ENCODE measurements around the gene SRSF4. TPM values are rescaled to one million over a fixed set of nuclear protein-coding genes. Genes with fewer than 3 reads are reported as not detected.

The SRSF4 gene
- total and polyA plus RNA-seq, 2 donors (not counting 3 experiments of a cell fraction or from before 2014, with no cell fraction given): 45.6 to 108 TPM

DNA sequence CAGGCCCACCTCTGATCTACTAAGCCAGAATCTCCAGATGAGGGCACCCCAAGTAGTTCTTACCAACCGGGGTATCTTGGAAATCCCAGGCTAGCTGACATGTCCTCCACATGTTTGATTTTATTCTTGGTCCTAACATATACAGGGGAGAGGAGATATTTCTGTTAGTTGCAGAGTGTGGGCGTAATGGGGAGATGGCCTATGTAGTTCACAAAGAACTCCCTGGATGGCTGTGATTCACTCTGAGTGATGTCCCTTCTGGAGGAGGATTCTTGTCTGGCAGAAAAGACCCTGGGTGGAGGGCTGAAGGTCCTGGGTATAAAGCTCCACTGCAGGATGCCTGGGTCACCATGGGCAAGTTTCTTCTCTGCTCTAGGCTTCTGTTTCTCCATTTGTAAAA is 35.9 kb upstream of the SRSF4 start:
- Histone ChIP-seq H3K9me1 (replicated peaks; ENCODE audit: control insufficient read depth, extremely low read depth, insufficient read depth, low read length) (no peaks in the 10 kb centered on the region), H4K20me1 (replicated peaks; ENCODE audit: control insufficient read depth, extremely low read depth, insufficient read depth, low read length) (no peaks in the 10 kb centered on the region), H2AFZ (ENCODE audit: low read depth, low read length) (no peak overlapping the region), H3K4me2 (ENCODE audit: insufficient read depth, low read length) (no peak overlapping the region), H3K27ac (ENCODE audit: insufficient read depth, low read depth, low read length) (no peak overlapping the region), H3K36me3 (ENCODE audit: control insufficient read depth in 2 of 2, extremely low read depth in 1 of 2, insufficient read depth in 2 of 2, low read length in 2 of 2) (peaks cover 0 to 6% of the 10 kb centered on the region in 2 experiments), H3K9me3 (replicated peaks; ENCODE audit: control insufficient read depth, insufficient read depth, low read length) (no peaks in the 10 kb centered on the region), H3K27me3 (ENCODE audit: control insufficient read depth in 2 of 2, insufficient read depth in 2 of 2, low read length in 2 of 2) (no peaks in the 10 kb centered on the region), H3K9ac (replicated peaks; ENCODE audit: extremely low read depth, insufficient read depth, low read length) (no peak overlapping the region), H3K79me2 (ENCODE audit: control insufficient read depth, insufficient read depth, low read length) (no peaks in the 10 kb centered on the region), H3K4me3 (replicated peaks in 1 of 3; ENCODE audit: insufficient read depth in 1 of 3, low read depth in 1 of 3, low read length in 3 of 3) (no peak overlapping the region), H3K4me1 (ENCODE audit: control insufficient read depth, extremely low read depth, insufficient read depth, low read length) (no peaks in the 10 kb centered on the region)
- CTCF ChIA-PET: interaction anchor here (1.0 to 1.6 kb wide), 3 partner anchors 15 to 1694 kb away, joined by 3 to 6 read pairs (median 3); no protein-coding TSS in a partner anchor
- POLR2A ChIA-PET: no interaction called here
- dilution Hi-C loops (cut with MboI; ENCODE audit: extremely low pct_ligation_motif_present, low sequenced_read_pairs) (no loop called here), intact Hi-C loops (cut with micrococcal nuclease) (no loop called here)
- DNase-seq (ENCODE audit: low read depth, low spot score) (no peak), FAIRE-seq (no peak)
- TF ChIP-seq MYC (IDR thresholded peaks at IDR 0.05; ENCODE audit: low read depth, low read length) (no peak), EZH2 (IDR thresholded peaks at IDR 0.05; ENCODE audit: borderline replicate concordance, low read depth, low read length, severe bottlenecking) (no peak), FOS (IDR thresholded peaks at IDR 0.05; ENCODE audit: borderline replicate concordance, insufficient read depth, low read length) (no peak)
- no TSS peak for BruUV-seq (replicated peaks)

DNA sequence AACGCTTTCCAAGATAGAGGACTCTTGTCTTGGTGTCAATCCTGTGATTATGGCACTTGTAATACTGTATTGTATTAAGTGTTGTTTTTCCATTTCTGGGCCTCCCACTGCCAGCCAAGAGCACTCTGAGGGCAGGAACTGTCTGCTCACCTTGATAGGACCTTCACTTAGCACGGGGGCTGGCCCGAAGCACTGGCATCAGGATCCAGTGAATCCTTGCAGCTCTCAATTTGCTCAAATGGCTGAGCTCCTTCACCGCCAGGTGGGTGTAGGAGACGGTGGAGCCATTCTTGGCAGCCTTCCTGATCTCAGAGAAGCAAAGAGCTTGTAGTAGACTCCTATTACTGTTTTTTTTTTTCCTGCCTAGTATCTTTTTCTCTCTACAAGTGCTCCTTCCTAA is 31.4 kb upstream of the SRSF4 start:
- TF ChIP-seq JUN (IDR thresholded peaks at IDR 0.05; ENCODE audit: borderline replicate concordance, insufficient read depth, insufficient read length, low read depth): no peak
- no peak for FAIRE-seq
- Histone ChIP-seq H3K4me1 (ENCODE audit: control insufficient read depth, extremely low read depth, insufficient read depth, low read length) (peaks cover 6% of the 10 kb centered on the region), H3K36me3 (ENCODE audit: control insufficient read depth in 2 of 2, extremely low read depth in 1 of 2, insufficient read depth in 2 of 2, low read length in 2 of 2) (peaks cover 0 to 6% of the 10 kb centered on the region in 2 experiments), H3K9ac (replicated peaks; ENCODE audit: extremely low read depth, insufficient read depth, low read length) (no peak overlapping the region), H3K4me2 (ENCODE audit: insufficient read depth, low read length) (no peak overlapping the region), H3K27me3 (ENCODE audit: control insufficient read depth in 2 of 2, insufficient read depth in 2 of 2, low read length in 2 of 2) (no peaks in the 10 kb centered on the region), H3K27ac (ENCODE audit: insufficient read depth, low read depth, low read length) (no peak overlapping the region), H4K20me1 (replicated peaks; ENCODE audit: control insufficient read depth, extremely low read depth, insufficient read depth, low read length) (no peaks in the 10 kb centered on the region), H3K9me1 (replicated peaks; ENCODE audit: control insufficient read depth, extremely low read depth, insufficient read depth, low read length) (no peaks in the 10 kb centered on the region), H2AFZ (ENCODE audit: low read depth, low read length) (no peak overlapping the region), H3K9me3 (replicated peaks; ENCODE audit: control insufficient read depth, insufficient read depth, low read length) (no peaks in the 10 kb centered on the region), H3K4me3 (replicated peaks in 1 of 3; ENCODE audit: insufficient read depth in 1 of 3, low read depth in 1 of 3, low read length in 3 of 3) (no peak overlapping the region), H3K79me2 (ENCODE audit: control insufficient read depth, insufficient read depth, low read length) (no peaks in the 10 kb centered on the region)
- no peak for DNase-seq (ENCODE audit: low read depth, low spot score)
- POLR2A ChIA-PET: no interaction called here
- BruUV-seq (replicated peaks): no TSS peak
- intact Hi-C loops (cut with micrococcal nuclease): no loop called here
- dilution Hi-C loops (cut with MboI; ENCODE audit: extremely low pct_ligation_motif_present, low sequenced_read_pairs): no loop called here
- CTCF ChIA-PET: no interaction called here
